ENCODE data around the gene LMO7. TPM values are rescaled to one million over a fixed set of nuclear protein-coding genes. Genes with fewer than 3 reads are reported as not detected.
A peak's percentile ranks its signal among the peaks of the same experiment; 100 is the strongest.
"Not testable (repeated sequence)": the region's sequence is repeated elsewhere in the genome, so short reads cannot be mapped to it uniquely, and the experiment has no call there.

The LMO7 gene
- polyA plus RNA-seq, 4 donors: 41.8 to 86.9 (median 78.9) TPM

DNA sequence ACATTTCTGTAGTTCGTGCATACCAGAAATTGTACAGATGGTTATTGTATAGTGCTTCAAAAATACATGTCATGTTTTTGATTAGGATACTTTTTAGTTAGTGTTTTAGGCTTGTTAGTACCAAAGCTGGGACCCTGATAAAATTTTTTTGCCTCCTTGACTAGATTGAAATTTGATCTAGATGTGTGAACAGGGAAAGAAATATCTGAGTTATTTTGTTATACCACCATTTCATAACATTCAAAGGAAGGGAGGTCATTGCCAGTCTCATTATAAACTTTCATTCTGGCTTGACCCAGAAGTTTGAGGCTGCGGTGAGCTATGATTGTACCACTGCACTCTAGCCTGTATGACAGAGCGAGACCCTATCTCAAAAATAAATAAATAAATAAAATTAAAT, 9.0 kb downstream of the LMO7 start:
- DNase-seq (ENCODE audit: low read depth in 4 of 4, low spot score in 3 of 4): no peak

DNA sequence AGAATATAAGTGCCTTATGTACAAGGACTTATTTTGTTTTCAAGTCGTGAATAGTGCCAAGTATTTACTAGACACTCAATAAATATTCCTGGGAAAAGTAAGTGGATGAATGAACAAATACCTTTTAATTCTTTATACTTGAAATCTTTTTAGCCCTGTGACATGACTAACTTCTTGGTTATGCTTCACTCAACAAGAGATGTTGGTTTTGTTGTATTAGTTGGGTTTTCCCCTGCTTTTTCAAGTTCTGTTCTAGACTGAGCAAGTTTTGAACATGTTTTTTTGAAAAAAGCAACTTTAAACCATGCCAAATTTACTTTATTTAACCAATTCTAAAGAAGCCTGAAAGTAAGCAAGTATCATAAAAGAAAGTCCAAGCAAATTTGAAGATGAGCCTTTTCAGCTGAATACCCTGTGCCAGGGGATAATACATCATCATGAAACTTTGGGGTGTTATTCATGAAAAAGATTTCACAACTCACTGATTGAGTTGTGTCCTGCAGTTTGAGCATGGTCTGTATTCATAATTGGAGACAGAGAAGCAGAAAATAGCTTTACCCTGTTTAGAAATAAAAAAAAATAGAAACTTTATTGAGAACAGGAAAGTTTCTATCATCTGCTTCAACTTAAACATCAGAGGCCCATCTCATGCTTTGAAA, 11.1 kb downstream of the LMO7 start:
- DNase-seq (ENCODE audit: low read depth in 4 of 4, low spot score in 3 of 4): no peak

DNA sequence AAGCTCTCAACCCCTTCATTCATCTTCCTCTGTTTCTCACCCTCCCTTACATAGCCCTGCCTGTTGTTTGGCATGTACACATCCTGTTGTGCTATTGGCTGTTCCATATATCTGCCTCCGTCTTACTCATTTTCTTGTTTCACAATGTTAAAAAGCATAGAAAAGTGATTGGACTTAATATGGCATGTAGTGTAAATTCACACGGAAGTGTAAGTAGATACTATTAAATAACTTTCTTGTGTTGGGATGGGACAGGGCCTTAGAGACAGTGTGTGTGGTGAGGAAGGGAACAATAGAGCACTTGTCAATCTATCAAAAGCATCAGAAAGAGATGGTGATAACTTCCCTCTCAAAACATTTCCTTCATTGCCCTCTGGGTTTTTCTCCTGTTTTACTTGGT, 12.3 kb downstream of the LMO7 start:
- no peak for DNase-seq (ENCODE audit: low read depth in 4 of 4, low spot score in 3 of 4)

DNA sequence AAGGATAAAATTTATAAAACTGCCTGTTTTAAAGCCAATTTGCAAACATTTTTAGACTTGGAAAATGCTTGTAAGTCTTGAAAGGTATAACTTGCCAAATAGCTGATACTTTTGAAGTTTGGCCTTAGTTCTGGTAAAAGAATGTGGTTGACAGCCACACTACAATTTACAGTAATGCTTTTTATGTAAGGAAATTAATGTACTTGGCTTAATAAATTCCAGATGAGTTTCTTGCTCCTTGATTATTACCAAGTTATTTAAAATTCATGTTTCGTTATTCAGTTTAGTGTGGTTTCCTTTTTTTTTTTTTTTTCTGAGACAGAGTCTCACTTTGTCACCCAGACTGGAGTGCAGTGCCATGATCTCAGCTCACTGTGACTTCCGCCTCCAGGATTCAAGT, 14.9 kb downstream of the LMO7 start:
- no peak for DNase-seq (ENCODE audit: low read depth in 4 of 4, low spot score in 3 of 4)

DNA sequence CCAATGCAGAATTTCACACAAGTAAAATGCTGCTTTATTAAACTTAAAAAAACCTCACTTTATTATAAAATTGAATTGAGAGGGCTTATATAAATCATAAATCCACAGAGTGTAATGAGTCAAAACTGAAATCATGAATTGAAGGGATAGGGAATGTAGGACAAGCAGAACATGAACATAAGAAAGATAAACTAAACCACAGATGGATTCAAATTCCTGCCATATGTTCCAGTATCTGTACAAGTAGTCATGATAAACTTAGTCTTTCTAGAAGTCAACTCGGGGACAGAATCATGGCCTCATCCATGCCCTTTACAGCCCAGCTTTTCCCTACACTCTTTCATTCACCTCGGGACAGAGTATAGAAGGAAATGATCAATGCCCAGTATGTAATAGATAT, 16.6 kb downstream of the LMO7 start:
- DNase-seq (ENCODE audit: low read depth in 4 of 4, low spot score in 3 of 4): no peak

DNA sequence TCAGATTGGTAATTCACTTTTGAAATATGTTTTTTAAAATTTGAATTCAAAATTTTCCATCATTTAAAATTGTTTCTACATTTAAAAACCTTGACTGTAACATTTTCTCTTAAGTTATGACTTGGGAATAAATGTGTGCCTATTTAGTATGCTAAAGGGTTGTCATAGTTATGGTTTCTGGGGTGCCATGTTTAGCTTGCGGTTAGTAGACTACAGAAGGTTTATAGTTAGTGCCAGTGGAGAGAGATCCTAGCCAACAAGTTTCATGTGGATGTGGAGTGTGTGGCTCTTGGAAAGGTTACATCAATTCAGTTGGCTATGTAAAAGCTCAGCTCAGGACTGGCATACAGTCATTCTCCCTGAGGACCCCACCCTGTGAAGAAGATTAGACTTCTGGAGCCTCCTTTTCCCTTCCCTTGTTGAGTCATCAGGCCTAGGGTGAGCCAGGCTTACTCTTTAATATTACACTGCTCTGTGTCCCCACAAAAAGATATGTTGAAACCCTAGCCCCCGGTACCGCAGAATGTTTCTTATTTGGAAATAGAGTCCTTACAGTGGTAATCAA, 20.4 kb downstream of the LMO7 start:
- no peak for DNase-seq (ENCODE audit: low read depth in 4 of 4, low spot score in 3 of 4)

DNA sequence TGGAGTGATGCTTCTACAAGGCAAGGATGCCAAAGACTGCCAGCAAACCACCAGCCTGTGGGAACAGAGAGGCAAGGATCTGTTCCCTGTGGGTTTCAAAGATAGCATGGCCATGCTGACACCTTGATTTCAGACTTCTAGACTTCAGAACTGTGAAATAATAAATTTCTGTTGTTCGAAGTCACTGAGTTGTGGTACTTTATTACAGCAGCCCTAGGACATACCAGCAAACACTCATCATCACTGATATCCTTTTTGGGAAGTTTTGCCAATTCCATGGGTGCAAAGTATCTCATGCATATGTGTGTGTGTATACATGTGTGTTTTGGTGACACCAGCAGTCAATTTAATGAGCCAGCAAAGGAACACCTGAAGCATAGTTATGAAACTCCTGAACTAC, 21.0 kb downstream of the LMO7 start:
- DNase-seq (ENCODE audit: low read depth in 4 of 4, low spot score in 3 of 4): no peak

DNA sequence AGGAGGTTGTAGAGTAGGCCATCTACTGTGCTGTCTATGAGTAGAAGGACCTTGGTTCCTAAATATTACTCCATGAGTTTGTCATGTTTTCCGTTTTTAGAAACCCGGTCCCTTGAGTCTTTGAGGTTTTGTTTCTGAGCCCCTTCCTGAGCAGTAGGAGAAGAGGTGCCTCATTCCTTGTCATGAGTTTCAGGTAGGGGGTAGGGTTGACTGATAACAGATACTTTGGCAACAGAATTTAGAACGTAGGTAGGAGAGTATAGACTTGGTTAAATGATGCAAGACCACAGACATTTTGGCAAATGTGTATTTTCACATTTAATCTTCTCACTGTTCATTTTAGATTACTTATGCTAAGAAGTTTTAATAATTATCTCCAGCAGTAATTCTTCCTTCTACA, 24.6 kb downstream of the LMO7 start:
- DNase-seq (ENCODE audit: low read depth in 4 of 4, low spot score in 3 of 4): no peak

DNA sequence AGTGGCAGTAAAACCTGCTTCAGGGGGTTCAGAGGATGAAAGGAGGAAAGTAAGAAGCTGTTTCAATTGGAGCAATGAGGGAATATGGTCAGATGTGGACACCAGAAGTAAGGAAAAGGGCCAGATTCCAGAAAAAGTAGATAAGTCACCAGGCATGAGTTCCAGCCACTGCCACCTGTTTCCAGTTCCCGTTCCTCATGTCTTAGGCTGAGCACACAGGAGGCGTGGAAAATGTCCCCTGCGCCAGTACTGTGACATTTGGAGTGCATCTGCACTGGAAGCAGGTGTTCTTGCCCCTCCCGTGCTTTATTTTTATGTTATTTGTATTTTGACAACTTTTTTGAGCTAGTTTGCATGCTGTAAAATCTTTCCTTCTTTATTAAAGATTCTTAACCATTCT, 25.3 kb downstream of the LMO7 start:
- DNase-seq (ENCODE audit: low read depth in 4 of 4, low spot score in 3 of 4): no peak

DNA sequence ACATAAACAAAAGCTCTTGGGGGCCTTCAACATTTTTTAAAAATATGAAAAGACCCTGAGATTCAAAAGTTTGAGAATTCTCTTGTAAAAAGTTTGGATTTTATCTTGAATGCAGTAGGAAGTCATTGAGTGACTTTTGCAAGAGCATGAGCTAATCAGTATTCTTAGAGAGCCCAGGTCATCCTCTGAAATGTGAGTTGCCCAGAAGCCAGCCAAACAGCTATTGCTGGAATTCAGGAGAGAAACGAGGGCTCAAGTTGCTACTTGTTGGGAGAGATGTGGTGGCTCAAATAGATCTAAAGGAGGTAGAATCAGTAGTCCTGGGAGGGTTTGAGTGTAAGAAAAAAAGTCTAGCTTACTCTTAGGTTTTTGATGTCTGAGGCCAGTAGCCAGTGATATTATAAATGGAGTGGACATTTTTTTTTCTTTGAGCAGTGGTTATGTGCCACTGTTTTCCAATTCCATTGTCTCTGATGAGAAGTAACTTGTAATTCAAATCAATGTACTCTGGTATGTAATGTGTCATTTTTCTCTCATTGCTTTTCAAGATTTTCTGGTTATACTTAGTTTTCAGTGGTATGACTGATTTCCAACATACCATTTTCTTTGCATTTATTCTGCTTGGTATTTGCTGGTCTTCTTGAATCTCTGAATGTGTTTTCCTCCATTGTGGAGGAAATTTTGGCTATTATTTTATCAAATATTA, 30.7 kb downstream of the LMO7 start:
- DNase-seq (ENCODE audit: low read depth in 4 of 4, low spot score in 3 of 4): no peak

DNA sequence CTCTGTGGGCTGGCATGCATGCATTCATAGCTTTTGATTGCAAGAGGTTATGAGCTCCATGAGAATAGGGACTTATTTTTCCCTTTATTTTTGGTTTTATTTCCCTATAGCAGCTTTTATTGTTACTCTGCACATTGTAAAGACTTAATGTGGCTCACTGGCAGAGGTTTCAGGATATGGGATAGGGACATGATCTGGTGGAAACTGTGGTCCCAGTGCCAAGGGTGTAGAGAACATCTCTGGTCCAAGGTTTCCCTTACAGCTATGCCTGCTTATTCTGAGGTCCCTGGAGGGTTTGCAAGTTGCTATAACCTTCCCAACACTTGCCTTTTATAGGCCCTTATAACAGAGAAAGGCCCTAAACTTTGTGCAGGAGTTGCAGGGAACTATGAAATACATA, 33.6 kb downstream of the LMO7 start:
- DNase-seq (ENCODE audit: low read depth in 4 of 4, low spot score in 3 of 4): no peak

DNA sequence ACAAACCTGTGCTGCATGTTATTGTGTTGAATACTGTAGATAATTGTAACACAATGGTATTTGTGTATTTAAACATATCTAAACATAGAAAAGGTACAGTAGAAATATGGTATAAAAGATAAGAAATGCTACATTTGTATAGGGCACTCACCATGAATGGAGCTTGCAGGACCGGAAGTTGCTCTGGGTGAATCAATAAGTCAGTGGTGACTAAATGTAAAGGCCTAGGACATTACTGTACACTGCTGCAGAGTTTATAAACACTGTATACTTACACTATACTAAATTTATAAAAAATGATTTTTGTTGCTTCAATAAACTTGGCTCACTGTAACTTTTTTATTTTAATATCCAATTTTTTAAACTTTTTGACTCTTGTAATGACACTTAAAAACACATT, 34.4 kb downstream of the LMO7 start:
- DNase-seq (ENCODE audit: low read depth in 4 of 4, low spot score in 3 of 4): no peak

DNA sequence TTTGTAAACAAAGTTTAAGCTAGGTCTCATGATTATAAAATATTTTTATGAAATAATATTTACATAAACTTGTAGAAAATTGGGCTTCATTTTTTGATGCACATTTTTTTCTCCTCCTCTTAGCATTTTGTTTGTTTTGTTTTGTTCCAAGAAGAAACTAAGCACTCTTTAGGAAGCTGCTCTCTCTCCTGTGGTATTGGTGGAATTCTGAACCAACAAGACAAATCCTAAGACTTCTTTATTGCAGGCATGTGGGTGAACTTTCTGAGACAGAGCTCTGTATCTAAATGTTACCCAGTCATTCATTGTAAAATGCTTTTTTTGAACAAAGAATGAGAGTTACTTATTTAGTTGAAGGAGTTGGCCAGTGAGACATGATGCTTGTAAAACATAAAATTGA, 39.3 kb downstream of the LMO7 start:
- DNase-seq (ENCODE audit: low read depth in 4 of 4, low spot score in 3 of 4): no peak

DNA sequence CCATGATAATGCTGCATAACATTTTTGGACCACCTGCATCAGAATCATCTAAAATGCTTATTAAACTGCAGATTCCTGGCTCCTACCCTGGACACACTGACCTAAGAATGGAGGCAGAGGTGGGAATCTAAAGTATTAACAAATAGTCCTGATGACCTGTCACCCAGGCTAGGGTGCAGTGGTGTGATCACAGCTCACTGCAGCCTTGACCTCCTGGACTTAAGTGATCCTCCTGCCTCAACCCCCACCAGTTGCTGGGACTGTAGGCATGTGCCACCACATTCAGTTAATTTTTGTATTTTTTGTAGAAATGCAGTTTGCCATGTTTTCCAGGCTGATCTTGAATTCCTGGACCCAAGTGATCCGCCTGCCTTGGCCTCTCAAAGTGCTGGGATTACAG, 43.3 kb downstream of the LMO7 start:
- no peak for DNase-seq (ENCODE audit: low read depth in 4 of 4, low spot score in 3 of 4)

DNA sequence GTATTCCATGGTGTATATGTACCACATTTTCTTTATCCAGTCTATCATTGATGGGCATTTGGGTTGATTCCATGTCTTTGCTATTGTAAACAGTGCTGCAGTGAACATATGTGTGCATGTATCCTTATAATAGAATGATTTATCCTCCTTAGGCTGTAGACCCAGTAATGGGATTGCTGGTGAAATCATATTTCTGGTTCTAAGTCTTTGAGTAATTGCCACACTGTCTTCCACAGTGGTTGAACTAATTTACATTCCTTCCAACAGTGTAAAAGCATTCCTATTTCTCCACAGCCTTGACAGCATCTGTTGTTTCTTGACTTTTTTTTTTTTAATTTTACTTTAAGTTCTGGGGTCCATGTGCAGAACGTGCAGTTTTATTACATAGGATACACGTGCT, 44.1 kb downstream of the LMO7 start:
- DNase-seq (ENCODE audit: low read depth in 4 of 4, low spot score in 3 of 4): not testable (repeated sequence)

DNA sequence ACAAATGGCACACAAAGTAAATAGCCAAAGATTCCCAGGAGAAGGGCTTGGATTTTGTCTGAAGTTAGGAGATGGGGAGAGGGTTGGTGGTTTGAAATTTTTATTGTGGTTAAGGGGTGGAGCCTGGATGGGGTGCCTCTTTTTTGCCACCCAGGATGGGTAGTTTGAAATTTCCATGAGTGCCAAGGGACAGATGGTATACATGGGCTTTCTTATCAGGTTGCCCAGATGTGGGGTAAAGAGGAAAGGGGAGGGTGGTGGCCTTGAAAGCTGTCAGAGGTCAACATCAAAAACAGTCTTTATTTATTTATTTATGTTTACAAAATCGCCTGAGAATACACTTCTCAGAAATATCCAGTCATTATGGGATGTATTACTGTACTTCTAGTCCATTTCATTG, 46.2 kb downstream of the LMO7 start:
- DNase-seq (ENCODE audit: low read depth in 4 of 4, low spot score in 3 of 4): no peak

DNA sequence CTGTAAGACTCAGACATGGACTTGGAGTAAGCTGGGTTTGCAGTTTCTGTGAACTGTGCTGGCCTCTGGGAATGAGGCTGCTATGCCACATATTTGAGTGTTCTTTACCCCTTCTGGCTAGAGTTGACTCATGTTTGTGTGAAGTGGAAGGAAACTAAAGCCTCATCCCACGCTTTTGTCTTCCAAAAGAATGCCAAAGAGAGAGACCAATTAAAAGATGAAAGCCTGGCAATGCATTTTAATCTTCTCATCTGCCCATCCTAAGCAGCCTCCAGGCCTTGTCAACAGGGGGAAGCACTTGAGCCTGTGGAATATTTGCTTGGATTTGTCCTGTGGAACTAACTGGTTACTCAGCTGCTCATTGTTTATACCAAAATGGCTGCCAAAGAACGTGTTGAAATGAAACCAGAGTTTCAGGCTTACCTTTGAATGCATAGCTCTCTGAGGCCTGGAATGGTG, 49.1 kb downstream of the LMO7 start:
- no peak for DNase-seq (ENCODE audit: low read depth in 4 of 4, low spot score in 3 of 4)

DNA sequence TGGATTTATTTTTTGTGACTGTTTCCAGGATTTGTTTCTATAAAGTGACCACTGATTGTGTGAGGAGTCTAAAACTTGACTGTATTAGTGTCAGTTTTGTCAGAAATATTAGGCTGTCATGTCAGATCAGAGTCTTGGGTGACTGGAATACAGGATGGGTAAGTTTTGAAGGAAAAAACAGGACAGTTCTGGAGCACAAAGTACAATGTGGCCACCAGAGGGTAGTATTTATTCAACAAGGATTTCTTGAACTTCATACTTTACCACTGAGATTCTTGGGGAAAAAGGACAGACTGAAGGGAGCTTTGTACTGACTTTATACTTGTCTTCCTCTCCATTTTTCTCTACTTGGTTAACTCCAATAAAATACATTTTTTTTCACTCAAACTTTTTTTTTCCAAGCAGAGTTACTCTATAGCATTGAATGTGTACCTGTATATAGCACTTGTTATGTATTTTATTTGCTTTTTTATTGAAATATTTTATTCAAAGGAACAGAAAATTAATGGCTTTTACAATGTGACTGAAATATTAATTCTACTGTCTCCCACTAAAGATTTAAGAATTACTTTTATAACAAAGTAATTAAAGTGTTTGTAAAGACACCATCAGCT, 51.1 kb downstream of the LMO7 start:
- DNase-seq (ENCODE audit: low read depth in 4 of 4, low spot score in 3 of 4): peak in 2 of 4 donors; percentile 9 to 10

DNA sequence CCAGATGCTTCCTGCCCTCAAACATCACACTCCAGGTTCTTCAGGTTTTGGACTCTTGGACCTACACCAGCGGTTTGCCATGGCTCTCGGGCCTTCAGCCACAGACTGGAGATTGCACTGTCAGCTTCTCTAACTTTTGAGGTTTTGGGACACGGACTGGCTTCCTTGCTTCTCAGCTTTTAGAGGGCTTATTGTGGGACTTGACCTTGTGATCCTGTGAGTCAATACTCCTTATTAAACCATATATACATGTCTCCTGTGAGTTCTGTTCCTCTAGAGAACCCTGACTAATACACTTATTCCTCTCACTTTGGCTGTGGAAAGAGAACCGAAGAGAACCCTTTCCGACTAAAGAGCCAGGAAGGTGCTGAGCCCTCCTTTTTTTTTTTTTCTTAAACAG, 53.6 kb downstream of the LMO7 start:
- no peak for DNase-seq (ENCODE audit: low read depth in 4 of 4, low spot score in 3 of 4)

DNA sequence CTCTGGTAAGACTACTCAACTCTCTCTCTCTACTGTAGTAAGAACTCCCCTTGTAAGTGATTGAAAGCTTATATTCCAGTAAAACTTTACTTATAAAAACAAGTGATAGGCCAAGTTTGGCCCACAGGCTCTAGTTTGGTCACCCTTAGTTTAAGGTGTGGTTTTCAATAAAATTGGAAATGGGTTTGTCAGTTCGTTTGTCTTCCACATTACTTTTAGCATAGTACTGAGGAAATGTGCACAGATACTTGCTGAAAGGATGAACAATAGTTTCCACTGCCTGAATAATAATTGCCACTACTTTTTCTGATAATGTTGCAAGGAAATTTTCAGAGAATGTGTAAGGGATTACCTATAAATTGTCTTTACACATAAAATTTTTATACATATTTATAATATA, 54.5 kb downstream of the LMO7 start:
- no peak for DNase-seq (ENCODE audit: low read depth in 4 of 4, low spot score in 3 of 4)

DNA sequence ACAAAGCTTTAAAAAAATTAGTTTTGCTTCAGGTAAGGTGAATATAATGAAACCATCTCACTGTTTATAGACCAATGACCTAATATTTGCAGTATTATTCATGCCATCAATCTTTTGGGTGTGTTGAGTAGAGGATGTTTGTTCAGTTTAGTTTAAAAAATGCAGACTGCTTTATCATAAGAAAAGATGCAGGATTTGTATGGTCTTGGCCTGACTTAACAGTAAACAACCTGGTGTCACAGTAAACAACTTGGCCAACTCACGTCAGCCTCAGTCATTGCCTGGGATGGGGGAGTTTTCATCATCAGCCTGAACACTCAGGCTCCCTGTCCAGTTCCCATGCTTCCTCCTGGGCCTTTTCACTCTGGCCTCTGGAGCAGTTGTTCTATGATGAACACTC, 55.1 kb downstream of the LMO7 start:
- DNase-seq (ENCODE audit: low read depth in 4 of 4, low spot score in 3 of 4): no peak

DNA sequence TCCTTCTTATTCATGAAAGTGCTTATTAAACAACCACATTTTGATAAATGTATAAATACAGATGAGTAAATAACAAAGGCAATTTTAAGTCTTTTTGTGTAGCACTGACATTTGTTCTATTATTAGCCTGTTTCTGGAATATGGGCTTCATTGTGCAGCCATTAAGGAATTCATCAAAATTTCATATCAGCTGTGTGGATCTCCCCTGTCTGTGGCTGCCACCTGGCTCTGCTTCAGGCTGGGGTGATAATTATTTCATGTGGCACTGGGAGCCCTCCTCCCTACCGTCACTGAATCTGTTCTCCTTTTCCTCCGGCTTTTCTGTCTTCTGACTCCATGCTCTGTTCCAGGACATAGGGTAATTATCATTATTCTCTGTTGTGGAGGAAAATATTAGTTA, 57.1 kb downstream of the LMO7 start:
- no peak for DNase-seq (ENCODE audit: low read depth in 4 of 4, low spot score in 3 of 4)

All from left renal pelvis (tissue), 4 donors.